Sigmoid colon (tissue), 7 donors: ENCODE measurements around the gene FCHSD2. TPM values are rescaled to one million over a fixed set of nuclear protein-coding genes. Genes with fewer than 3 reads are reported as not detected.

Source experiments
- DNase-seq: peaks from one replicate; pipeline ENCODE4 v3.0.0-alpha.2; 2019
- H3K27ac ChIP-seq, 4 donors: fragments of 200-600 bp; sonication (generic); one replicate each; pipeline ENCODE4 v1.5.1; 2016 to 2019; ENCODE audit warnings: mild to moderate bottlenecking in 1 of 4
- H3K27me3 ChIP-seq, 3 donors: fragments of 200-600 bp; sonication (generic); one replicate each; pipeline ENCODE4 v1.5.1; 2019; ENCODE audit warnings: mild to moderate bottlenecking in 1 of 3
- H3K36me3 ChIP-seq, 4 donors: fragments of 200-600 bp; sonication (generic); one replicate each; pipeline ENCODE4 v1.5.1; 2016 to 2019
- H3K4me1 ChIP-seq, 4 donors: fragments of 200-600 bp; sonication (generic); one replicate each; pipeline ENCODE4 v1.5.1; 2017 to 2019
- H3K4me3 ChIP-seq, 4 donors: fragments of 200-600 bp; sonication (generic); one replicate each; pipeline ENCODE4 v1.5.1; 2017 to 2019; ENCODE audit warnings: mild to moderate bottlenecking in 2 of 4, moderate library complexity in 1 of 4
- H3K9me3 ChIP-seq, 4 donors: fragments of 200-600 bp in 3 of 4; sonication (generic) in 3 of 4; one replicate each; pipeline versions ENCODE4 v1.5.1 to v1.6.1; 2013 to 2019
- CTCF ChIP-seq, 4 experiments: fragments of 450-650 bp in 3 of 4; fragments of 200-600 bp in 1 of 4; IDR thresholded peaks; one replicate each; pipeline ENCODE4 v1.5.1; 2016 to 2019; ENCODE audit warnings: antibody characterized with exemption in 4 of 4, mild to moderate bottlenecking in 3 of 4, moderate library complexity in 2 of 4
- EP300 ChIP-seq, 4 donors: sonication (generic); formaldehyde crosslinking; IDR thresholded peaks; one replicate each; pipeline ENCODE4 v1.6.1; 2017; ENCODE audit warnings: antibody characterized with exemption in 4 of 4
- POLR2A ChIP-seq, 2 donors: fragments of 450-650 bp; IDR thresholded peaks; one replicate each; pipeline ENCODE4 v1.6.1; 2016; ENCODE audit warnings: antibody characterized with exemption in 2 of 2, mild to moderate bottlenecking in 2 of 2, moderate library complexity in 2 of 2
- POLR2AphosphoS5 ChIP-seq, 4 donors: sonication (generic); formaldehyde crosslinking; IDR thresholded peaks; one replicate each; pipeline ENCODE4 v1.6.1; 2017; ENCODE audit warnings: antibody characterized with exemption in 4 of 4
- WGBS, 2 donors: extraction: QIAGEN DNeasy Blood & Tissue Kit; methylation state at CpG; one replicate each; pipeline ENCODE4 v1.1.7; 2013; 5-methylcytosine and 5-hydroxymethylcytosine counted together
- intact Hi-C: fragments of 100-400 bp; cut with DNase I; formaldehyde crosslinking; loops from one replicate; pipeline ENCODE4 v1.15.1; 2023
- polyA plus RNA-seq, 3 donors: library from polyadenylated mRNA; stranded (reverse); fragments of 200-250 nt; gene quantifications; one replicate each; pipeline ENCODE4 v1.2.3, GENCODE V29; 2013
- total RNA-seq, 4 donors: library from RNA; depleted of rRNA; stranded (reverse); fragments of >200 nt; gene quantifications; one replicate each; pipeline ENCODE4 v1.1.0, GENCODE V29; 2016
- donor health status: healthy with polysubstance abuse.
- donor health status: Bipolar disorder and iron deficiency.
- donor health status: healthy.

Gene FCHSD2
- total and polyA plus RNA-seq, 7 donors = 6.9 to 36.3 (median 18.6) TPM

- peak overlapping the region in 1 of 4 donors; percentile 44 for H3K27ac ChIP-seq
- H3K36me3 ChIP-seq = no peaks in the 10 kb centered on the region
- H3K4me3 ChIP-seq = no peak overlapping the region
- intact Hi-C loops = no loop called here
- TF ChIP-seq EP300 (IDR thresholded peaks at IDR 0.05) = no peak
- no peak for TF ChIP-seq CTCF (IDR thresholded peaks at IDR 0.05)
- TF ChIP-seq POLR2AphosphoS5 (IDR thresholded peaks at IDR 0.05) = no peak
- TF ChIP-seq POLR2A (IDR thresholded peaks at IDR 0.05) = no peak
- 76 to 91% methylated on average over 6 of the region's 6 CpGs for WGBS, 2 donors
- H3K4me1 ChIP-seq = peaks cover 0 to 41% (median 34%) of the 10 kb centered on the region in 4 donors
- no peaks in the 10 kb centered on the region for H3K9me3 ChIP-seq
- H3K27me3 ChIP-seq = no peaks in the 10 kb centered on the region
- peak; percentile 34 for DNase-seq
These were observed 10.2 kb upstream of the FCHSD2 start for GRCh38 chr11:73152086-73152853.

GRCh38 chr11:73151416-73151815 is 9.3 kb upstream of the FCHSD2 start:
- Histone ChIP-seq H3K4me3 (no peak overlapping the region), H3K27ac (no peak overlapping the region), H3K36me3 (no peaks in the 10 kb centered on the region), H3K27me3 (no peaks in the 10 kb centered on the region), H3K9me3 (no peaks in the 10 kb centered on the region), H3K4me1 (peaks cover 0 to 39% (median 30%) of the 10 kb centered on the region in 4 donors)
- no peak for DNase-seq
- 93% methylated on average over 6 of the region's 6 CpGs for WGBS, 2 donors
- intact Hi-C loops = no loop called here
- TF ChIP-seq POLR2A (IDR thresholded peaks at IDR 0.05) (no peak), EP300 (IDR thresholded peaks at IDR 0.05) (no peak), POLR2AphosphoS5 (IDR thresholded peaks at IDR 0.05) (no peak), CTCF (IDR thresholded peaks at IDR 0.05) (no peak)

GRCh38 chr11:73149105-73149504 is 7.0 kb upstream of the FCHSD2 start:
- peaks cover 0 to 54% (median 36%) of the 10 kb centered on the region in 4 donors for H3K4me1 ChIP-seq
- H3K4me3 ChIP-seq = no peak overlapping the region
- no peaks in the 10 kb centered on the region for H3K9me3 ChIP-seq
- TF ChIP-seq POLR2AphosphoS5 (IDR thresholded peaks at IDR 0.05) (no peak), EP300 (IDR thresholded peaks at IDR 0.05) (no peak), CTCF (IDR thresholded peaks at IDR 0.05) (no peak), POLR2A (IDR thresholded peaks at IDR 0.05) (no peak)
- H3K27ac ChIP-seq = peak overlapping the region; percentile 68 to 77 (median 76)
- intact Hi-C loops = loop anchor here (10.0 kb wide), 1 partner anchor 424 kb away; no protein-coding TSS in a partner anchor
- 79 to 84% methylated on average over 2 of the region's 2 CpGs for WGBS, 2 donors
- peak; percentile 36 for DNase-seq
- no peaks in the 10 kb centered on the region for H3K27me3 ChIP-seq
- no peaks in the 10 kb centered on the region for H3K36me3 ChIP-seq

- Histone ChIP-seq H3K27ac (peak overlapping the region; percentile 68 to 77 (median 76)), H3K9me3 (no peaks in the 10 kb centered on the region), H3K4me1 (peaks cover 0 to 59% (median 43%) of the 10 kb centered on the region in 4 donors), H3K4me3 (no peak overlapping the region), H3K27me3 (no peaks in the 10 kb centered on the region), H3K36me3 (no peaks in the 10 kb centered on the region)
- WGBS, 2 donors = 65 to 72% methylated on average over 15 of the region's 15 CpGs
- intact Hi-C loops = loop anchor here (10.0 kb wide), 1 partner anchor 423 kb away; no protein-coding TSS in a partner anchor
- DNase-seq = peak; percentile 73
- TF ChIP-seq CTCF (IDR thresholded peaks at IDR 0.05) = no peak
- no peak for TF ChIP-seq POLR2A (IDR thresholded peaks at IDR 0.05)
- no peak for TF ChIP-seq POLR2AphosphoS5 (IDR thresholded peaks at IDR 0.05)
- no peak for TF ChIP-seq EP300 (IDR thresholded peaks at IDR 0.05)
These were observed 5.9 kb upstream of the FCHSD2 start for GRCh38 chr11:73147771-73148681.
